Fibroblast of skin of abdomen (primary cell): ENCODE results near the gene KCNH1.

Experiments used
- DNase-seq: peaks from one replicate; pipeline ENCODE4 v3.0.0-alpha.2; 2013

Gene KCNH1

DNA sequence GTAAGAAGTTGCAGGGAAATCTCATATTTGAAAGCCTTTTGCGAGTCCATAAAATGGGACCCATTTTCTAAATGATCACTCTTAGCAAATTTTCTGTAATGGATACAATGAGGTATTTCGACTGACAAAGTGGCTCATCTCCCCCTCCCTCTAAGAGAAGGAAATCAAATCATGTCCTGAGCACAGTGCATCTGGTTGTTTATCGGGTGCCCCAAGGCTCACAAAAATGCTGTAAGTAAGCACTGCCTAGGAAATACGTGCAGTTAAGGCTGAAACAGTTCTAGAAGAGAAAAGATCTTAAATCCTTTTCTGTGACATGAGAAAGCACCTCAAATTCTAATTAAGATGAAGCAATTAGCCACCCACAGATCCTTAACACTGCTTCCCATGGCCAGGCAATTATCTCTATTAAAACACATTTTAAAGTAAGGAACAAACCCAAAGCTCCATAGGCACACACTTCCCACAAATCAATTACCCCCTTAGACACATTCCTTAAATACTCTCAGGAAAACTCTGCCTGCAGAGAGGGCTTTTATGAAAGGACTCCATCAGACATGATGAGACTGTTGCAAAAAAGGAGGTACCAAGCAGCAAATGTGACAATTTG is 216.3 kb downstream of the KCNH1 start:
- DNase-seq: peak; percentile 3

DNA sequence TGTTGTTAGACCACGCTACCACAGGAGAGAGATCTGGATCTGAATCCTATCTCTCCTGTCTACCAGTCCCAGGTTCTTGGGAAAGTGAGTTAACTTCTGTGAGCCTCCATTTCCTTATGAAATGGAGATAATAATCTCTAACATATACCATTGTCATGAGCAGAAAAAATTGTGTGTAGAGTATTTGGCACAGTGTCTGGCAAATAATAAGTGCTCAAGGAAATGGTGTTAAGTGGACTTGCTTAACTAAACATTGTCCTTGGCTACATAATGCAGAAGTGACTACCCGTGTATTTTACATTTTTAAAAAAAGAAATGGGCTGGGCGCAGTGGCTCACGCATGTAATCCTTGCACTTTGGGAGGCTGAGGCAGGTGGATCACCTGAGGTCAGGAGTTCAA is 217.4 kb downstream of the KCNH1 start:
- no peak for DNase-seq

DNA sequence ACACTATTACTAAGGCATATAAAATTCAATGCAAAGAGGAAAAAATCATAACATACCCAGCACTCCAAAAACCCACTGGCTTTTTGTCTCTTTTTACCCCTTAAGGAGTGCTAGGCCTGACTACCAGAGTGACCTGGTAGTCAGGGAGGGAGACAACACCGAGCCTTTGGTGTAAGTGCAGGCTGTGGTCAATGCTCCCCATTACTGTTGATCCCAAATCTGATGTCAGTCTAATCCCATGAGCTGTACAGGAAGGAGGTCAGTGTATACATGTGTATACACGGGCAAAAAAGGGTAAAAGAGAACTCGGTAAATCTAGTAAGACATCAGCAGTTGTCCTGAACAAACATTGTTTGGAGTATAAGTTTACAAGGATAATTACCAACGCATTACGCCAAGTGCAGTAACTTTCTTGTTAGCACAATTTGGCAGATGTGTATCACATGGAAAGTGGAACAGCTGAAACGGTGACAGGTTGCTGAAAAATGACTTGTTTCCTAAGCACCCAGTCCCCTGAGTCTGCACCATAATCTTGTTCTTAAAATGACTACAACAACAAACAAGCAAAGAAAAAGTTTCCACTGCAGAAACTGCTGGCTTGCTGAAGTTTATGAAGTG is 217.9 kb downstream of the KCNH1 start:
- no peak for DNase-seq

DNA sequence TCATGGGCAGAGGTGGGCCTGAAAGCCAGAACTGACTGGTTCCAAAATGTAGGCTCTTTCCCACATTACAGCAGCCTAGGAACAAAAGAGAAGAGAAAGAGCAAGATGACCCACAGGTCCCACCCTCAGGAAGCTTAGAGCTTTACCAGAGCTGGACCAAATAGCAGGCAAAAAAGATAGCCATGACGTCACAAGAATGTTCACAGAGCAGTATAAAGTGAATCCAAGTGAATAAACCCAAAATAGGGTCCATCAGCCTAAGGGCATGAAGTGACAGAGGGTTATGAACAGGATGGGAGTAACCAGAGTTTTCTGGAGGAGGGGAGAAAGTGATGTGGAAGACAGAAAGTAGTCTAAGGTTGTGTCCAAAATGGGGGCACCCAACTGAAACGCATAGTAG is 221.2 kb downstream of the KCNH1 start:
- DNase-seq: no peak

DNA sequence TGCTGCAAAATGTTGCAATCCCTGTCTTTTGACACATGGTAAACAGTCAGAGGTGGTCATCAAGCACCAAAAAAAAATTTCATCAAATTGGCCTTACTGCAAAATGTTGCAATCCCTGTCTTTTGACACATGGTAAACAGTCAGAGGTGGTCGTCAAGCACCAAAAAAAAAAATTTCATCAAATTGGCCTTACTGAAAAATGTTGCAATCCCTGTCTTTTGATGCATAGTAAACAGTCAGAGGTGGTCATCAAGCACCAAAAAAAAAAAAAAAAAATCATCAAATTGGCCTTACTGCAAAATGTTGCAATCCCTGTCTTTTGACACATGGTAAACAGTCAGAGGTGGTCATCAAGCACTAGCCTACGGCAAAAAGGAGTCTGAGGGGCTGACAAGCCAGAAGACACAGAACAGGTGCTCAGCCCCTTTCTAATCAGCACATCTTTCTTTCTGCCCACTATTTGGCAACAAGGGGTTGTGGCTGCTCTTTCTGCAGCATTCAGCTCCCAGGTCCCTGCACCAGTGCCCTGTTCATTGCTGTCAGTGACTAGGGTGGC is 223.8 kb downstream of the KCNH1 start:
- DNase-seq: no peak

DNA sequence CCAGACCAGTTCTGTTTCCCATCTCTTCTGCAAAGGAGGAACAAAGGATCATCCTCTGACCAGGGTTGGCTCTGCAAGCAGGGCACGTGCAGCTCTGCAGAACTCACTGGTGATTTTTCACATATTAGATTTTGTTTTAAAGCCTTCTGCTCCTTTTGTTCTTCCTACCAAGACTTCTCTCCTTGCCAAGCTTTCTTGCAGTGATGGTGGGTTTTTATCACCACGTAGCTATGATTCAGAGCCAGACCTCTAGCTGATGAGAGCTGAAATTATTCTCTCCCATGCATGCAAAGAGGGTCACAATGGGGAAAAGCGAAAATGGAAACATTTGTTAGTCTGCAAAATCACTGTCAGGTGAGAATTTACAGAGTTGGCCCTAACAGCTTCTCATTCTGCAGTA is 225.2 kb downstream of the KCNH1 start:
- no peak for DNase-seq

DNA sequence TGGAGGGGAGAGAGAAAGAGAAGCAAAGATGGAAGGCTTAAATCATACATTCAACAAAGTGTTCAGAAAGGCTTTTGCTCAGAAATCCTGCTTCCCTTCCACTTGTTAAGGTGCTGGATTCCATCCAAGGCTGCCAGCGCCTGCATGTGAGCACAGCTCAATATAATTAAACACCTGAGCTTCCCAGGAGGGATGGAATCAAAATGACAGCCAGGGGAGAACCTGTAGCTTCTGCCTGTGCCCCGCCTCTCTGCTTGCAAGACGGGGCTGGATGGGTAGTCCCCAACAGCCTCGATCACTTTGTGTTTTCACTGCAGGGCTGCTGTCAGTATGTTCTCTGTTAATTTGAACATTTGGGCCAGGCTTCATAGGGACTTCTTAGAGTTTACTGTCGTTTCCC is 225.7 kb downstream of the KCNH1 start:
- no peak for DNase-seq

DNA sequence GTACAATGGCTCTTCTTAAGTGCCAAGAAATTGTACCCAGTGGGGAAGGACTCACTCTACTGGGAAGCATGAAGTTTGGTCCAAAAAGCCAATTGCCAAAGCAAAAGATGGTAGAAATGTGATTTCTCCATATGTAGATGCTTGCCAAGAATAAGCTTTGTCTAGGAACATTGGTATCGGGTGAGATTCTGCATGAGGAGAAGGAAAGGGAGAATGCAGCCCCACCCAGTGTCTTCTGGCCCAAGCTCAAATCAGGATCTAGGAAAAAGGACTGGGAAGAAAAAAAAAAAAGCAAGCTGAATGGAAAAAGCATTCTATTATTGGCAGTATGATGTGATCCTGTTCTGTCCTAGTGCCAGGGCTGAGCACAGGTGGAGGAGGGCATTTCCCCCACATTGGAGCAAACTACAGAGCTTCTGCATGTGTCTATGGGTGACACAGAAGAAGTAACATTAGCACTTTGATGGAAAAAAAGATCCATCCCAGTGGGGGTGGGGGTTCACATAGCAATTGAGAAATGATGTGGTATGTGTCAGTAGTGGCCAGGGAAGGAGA is 226.6 kb downstream of the KCNH1 start:
- no peak for DNase-seq

DNA sequence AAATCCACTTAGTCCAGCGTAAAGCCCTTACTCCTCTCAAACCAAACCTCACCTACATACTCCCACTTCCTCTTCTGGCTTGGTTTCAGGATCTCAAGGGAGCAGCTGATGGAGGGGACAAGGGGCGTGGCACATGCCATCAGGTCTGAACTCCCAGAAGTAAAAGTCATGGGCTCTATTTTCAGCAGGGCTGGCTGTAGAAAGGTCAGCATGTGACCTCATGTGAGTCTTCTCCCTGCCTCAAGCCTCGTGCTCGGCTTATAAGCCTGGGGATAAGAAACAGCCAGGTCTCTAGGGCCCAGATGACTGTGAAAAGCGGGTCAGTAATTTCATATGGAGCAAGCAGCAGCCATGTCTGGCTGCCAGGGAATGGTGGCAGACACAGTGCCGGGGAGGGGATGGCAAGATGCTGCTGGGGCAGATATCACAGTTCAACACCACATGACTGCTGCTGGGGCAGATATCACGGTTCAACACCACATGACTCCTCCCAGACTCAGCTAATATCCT is 227.9 kb downstream of the KCNH1 start:
- no peak for DNase-seq

DNA sequence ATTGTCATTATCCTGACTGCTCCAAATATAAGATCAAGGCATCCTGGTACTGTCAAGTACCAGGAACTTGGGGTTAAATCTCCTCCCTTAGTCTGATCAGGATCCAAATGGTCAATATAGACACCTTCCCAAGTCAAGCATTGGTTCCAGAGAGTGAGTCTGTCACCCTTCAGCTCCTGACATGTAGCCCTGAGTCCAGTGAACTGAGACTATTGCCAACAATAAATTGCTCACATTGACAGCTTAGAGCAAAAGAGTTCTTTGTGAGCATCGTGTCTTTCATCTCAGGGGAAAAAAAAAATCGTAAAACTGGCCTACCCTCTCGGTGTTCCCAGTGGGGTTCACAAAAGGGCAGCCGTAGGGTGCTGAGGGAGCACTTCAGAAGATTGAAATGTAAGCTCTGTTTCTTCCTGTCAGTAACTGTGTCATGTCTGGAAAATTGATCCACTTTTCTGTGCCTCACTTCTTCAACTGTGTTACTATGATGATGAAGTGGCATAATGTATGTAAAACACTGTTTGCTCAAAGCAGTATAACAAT is 228.5 kb downstream of the KCNH1 start:
- no peak for DNase-seq

DNA sequence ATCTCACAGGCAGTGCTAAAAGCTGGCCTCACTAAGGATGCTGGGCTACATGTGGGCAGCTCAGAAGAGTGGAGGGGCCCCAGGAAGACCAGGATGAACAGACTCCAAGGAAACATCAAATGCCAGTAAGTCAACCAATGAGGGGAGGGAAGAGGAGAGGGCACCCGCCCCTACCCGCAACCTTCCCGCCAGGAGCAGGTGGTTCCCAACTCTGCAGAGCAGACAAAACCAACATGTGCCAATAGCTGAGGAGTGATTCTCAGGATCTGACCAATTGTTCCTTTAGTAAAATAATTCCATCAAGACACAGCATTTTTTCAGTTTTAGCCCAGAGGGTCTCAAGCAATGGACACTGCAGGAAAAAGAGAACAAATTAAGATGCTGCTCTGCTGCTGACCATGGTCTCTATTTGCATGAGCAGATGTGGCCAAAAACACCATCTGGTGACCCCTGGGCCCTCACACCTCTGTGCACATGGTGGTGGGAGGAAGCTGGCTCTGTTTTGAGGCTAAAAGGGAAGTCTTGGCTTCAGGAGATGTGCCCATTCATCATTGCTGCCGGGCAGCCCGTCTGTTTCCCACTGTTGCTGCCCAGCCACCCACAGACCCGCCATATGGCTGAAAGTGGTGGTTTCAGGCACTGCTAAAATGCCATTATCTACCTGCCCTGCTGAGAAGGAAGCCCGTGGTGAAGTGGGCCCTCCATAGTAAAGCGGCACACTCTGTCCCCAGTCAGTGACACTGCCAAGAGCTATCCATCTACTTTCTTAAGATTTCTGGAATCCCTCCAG is 231.8 kb downstream of the KCNH1 start:
- DNase-seq: no peak

DNA sequence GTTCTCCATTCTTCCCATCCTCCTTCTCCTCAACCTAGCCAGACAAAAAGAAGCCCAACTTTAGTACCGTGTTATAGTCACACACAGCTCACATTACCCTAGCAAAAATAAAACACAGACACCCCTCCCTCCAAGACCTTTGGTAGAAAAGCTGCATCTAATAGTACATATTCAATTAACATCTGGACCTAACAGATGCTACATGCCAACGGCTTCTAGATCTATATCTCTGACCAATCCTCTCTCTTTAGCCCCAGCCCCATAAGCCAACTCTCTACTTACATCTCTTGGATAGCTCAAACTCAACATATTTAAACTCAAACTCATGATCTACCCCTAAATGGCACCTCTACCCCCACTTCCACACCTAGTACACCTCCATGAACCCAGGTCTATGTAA is 233.1 kb downstream of the KCNH1 start:
- no peak for DNase-seq

DNA sequence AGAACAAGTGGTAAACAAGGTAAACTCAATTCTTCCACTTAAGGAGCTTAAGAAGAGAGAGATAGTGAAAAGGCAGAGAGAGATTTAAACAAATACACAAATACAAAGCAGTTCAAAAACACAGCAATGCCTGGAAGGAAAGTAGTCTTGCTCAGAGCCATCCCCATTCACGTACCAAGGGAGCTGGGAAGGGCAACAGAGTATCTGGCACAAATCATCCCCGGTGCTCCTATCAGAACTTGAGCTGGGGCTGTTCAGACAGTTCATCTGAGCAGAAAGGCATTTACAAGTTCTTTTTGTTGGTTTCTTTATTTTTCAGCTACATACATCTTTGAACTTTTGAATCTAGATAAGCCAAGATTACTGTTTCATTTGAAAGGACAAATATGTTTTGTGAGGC is 233.9 kb downstream of the KCNH1 start:
- no peak for DNase-seq

DNA sequence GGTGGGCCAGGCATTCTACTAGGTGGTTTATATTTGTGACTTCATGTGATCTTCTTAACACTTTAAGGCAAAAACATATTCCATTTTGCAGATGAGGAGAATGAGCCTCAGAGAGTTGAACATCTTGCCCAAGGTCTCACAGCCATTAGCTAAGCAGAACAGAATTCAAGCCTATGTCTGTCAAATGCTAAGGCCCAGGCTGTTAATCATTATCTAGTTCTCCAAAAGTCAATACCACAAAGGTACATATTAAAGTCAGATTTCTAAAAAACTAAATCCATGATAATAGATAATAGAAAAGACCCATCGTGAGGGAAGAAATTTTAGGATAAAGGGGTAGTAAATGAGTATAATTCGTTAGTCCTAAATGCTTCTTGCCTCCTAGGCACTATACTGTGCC is 234.3 kb downstream of the KCNH1 start:
- no peak for DNase-seq

DNA sequence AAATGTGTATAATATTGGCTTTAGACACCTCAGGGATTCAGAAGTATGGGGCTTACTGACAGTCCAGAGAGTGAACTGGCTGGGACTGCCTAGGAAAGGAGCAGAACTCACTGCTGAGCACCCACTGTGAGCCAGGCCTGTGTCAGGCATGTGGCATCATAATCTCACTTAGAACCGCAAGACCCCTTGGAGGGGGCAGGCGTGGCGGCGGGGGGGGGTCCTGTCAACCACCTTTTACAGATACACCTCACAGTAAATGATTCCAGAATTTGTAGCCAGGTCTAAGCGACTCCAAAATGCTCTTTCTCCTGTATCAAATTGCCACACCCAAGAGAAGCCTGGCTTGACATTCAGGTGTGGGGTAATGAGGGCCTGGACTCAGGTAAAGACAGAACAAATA is 235.5 kb downstream of the KCNH1 start:
- DNase-seq: no peak

DNA sequence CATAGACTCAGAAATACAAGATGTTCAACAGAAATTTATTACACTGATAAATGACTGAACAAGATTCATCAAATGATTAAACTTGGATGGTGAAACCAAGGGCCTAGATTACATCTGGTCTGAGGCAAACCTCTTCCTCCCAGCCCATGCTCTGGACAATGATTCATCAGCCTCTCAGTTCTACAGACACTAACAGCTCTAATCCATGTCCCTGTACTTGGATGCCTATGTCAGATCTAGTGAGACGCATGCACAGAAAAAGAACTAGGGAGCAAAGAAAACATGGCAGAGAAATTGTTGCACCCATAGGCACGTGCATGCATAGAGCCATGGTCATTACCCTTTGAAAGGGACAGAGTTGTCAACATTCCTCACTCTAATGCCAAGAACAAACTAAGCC is 250.1 kb downstream of the KCNH1 start:
- DNase-seq: peak; percentile 88

DNA sequence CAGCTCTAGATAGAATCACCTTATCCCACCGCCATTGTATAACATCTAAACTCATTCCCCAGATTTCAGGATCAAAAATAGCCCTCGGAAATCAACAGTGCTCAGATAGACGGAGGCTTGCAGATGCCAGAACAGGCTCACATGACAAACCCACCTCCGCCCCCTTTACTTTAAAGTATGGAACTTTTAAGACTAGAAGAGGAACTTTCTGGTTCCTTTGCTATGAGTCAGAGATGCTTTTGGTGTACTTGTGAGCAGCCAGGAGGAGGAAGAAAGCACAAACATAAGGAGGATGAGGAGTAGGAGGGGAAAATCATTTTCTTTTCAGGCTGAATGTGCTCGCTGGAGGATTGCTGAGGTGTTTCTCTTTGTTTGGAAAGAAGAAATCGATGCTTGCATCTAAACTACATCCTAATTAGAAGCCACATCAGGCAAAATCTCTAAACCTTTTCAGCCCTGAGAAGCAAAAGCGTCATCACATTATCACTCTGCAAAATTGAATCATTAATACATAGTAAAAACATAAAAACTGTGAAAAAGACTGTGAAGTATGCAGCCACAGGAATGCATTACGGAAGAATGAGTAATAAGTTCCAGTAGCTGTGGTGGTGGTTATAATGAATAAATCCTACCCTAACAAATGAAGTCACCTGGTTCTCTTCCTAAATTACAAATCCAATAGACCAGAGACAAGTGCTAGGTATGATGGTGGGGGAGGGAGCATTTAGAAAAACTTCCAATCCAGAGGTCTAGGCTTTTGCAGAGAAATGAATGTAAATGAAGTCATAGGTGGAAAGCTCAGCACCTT is 251.3 kb downstream of the KCNH1 start:
- peak; percentile 89 for DNase-seq

DNA sequence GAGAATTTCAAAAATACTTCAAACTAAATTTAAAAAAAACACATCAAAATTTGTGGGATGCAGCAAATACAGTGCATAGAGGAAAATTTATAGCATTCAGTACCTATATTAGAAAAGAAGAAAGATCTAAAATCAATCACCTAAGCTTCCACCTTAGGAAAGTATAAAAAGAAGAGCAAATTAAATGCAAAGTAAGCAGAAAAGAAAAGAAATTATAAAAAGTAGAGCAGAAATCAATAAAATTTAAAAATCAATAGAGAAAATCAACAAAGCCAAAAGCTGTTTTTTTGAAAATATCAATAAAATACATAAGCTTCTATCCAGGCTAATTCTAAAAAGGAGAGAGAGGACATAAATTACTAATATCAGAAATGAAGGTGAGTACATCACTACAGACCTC is 255.4 kb downstream of the KCNH1 start:
- DNase-seq: no peak

DNA sequence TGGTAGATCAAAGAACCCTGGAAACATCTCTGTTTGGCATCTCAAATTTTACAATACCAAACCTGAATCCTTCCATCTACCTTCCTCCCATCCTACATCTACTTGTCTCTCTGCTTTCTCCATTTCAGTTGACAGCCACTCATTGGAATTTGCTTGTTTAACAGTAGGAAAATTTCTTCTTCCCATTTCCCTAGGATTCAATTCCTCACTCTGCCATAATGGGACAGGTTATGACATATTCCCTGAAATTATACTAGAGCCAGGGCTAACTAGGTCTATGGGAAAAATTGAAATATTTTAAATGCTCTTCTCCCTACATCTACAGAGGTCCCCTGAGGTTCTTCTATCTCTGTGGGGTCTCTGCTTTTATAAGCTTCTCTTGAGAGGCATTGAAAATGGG is 257.7 kb downstream of the KCNH1 start:
- DNase-seq: no peak

DNA sequence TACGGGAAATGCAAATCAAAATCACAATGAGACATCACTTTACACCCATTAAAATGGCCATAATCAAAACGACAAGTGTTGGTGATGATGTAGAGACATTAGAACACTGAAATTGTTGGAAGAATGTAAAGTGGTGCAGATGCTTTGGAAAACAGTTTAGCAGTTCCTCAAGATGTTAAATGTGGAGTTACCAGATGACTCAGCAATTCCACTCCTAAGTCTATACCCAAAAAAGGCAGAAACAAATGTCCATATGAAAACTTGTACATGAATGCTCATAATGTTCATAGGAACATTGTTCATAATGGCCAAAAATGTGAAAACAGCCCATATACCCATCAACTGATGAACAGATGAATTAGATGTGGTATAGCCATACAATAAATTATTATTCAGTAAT is 267.4 kb downstream of the KCNH1 start:
- DNase-seq: peak; percentile 9

DNA sequence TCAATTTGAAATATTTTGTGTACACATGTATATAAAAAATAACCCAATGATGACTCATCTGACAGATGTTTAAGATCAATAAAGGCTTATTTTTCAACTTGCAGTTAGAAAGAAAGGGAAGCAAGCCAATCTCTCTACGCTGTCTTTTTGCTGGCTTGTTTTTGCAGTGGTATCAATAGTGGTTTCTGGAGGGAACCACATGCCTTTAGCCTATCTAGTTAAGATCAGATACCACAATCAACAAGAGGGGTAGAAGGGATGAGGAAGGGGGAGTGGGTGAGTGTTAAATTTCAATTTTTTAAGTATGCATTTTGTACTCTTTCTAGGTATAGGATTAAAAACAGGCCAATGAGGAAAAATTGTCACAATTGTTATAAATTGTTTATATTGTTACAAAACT is 276.2 kb downstream of the KCNH1 start:
- DNase-seq: no peak

DNA sequence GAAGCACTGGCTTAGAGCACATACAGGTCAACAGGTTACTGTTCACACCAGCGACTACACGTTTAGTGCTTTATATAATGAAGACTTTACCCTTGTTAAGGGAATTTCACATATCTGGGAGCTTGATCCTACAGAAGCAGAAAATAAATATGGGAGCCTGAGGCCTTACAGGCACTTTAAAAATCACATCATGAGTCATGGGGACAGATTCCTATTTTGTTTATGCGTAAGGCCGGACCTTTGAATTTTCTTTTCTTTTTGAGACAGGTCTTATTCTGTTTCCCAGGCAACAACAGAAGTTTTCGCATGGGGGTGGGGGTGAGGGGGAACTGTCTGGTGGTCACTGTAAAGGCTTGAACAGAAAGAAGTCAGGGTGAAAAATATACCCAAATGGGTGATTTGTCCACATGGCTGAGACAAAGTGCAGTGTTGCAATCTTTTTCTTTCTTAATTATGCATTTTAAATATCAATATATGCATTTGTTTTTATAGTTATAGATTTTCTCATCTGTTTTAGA is 276.7 kb downstream of the KCNH1 start:
- DNase-seq: no peak
